ENCODE data around the gene SNX2.

GRCh38 chr5:122789461-122790171 lies 14.7 kb downstream of the SNX2 start:
- TF ChIP-seq, protein P1, sequence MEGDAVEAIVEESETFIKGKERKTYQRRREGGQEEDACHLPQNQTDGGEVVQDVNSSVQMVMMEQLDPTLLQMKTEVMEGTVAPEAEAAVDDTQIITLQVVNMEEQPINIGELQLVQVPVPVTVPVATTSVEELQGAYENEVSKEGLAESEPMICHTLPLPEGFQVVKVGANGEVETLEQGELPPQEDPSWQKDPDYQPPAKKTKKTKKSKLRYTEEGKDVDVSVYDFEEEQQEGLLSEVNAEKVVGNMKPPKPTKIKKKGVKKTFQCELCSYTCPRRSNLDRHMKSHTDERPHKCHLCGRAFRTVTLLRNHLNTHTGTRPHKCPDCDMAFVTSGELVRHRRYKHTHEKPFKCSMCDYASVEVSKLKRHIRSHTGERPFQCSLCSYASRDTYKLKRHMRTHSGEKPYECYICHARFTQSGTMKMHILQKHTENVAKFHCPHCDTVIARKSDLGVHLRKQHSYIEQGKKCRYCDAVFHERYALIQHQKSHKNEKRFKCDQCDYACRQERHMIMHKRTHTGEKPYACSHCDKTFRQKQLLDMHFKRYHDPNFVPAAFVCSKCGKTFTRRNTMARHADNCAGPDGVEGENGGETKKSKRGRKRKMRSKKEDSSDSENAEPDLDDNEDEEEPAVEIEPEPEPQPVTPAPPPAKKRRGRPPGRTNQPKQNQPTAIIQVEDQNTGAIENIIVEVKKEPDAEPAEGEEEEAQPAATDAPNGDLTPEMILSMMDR (IDR thresholded peaks at IDR 0.05), result no peak
- no peak for TF ChIP-seq ZFX (IDR thresholded peaks at IDR 0.05; ENCODE audit: borderline replicate concordance)
